NCI-H510A treated with DMSO at 0.1 percent for 48 hours (cell line): ENCODE measurements around the gene NEAT1.

Experiments
- DNase-seq: peaks from one replicate; lab custom pipeline; 2025; lab: John Stamatoyannopoulos, UW

NEAT1 gene

DNA sequence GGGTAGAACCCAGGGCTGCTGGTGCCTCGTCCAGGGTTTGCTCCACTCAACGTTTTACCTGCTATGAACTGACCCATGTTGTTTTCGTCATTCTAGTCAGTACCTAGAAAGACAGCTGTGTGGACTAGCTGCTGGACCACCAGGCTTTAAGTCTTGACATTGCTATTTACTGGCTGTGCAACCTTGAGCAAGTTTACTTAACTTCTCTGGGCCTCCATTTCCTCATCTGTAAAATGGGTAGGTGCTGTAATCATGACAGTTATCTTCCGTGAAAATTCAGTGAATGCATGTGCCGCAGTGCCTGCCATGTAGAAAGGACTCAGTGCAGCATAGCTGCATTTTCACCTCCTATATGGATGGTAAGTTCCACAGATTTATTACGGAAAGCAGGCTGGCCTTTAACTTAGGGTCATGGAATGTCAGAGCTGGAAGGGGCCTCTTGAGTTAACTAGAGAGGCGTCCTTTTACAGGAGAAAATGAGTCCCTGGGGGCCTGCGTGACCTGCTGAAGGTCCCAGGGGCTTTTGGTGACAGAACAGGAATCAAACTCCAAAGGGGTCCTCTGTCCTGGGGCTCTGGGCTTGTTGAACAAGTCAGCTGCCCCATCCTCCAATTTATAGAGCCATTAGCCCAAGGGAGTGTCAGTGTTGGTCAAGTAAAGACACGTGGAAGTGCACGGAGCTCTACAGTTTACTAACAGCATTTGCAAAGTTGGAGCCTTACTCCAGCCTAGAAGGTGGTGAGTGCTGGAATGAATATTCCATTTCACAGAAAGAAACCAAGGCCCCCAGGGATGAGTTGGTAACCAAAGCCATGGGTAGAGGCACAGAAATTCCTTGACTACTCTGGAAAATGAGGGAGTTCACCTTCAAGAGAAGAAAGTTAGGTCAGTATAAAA is 64.2 kb downstream of the NEAT1 start:
- no peak for DNase-seq

DNA sequence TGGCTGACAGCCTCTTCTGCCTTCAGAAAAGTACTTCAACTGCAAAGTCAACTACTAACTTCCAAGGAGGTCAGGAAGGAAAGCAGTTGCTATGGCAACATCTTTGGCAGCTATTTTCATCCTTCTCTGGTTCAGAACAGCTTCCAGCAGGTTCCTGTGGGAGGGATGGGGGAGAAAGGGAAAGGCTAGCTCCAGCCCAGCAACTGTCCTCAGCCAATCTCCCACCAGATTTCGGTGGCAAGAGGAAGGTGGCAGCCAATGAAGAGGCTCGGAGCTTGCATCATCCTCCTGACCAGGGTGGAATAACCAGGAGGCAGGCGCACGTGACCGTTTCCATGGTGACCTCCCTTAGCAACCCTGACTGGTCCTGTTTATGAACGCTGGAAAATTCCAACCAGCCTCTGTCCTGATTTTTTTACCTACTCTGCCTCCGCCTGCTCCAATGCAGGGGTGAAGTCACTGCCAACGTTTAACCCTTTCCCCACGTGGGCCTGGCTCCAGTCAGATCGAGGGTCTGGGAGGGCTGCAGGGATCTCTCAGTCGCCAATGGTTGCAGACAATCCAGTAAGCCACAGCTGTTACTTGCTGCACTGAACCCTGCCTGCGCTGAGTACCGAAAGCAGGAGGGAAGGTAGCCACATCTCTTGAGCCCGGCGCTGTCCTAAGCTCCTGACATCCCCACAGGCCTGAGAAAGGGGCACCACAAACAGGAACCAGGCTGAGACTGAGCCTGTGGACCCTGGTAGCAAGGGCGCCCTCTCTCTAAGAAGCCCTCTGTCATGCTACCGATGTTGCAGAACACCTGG is 65.1 kb downstream of the NEAT1 start:
- peak; percentile 99 for DNase-seq

DNA sequence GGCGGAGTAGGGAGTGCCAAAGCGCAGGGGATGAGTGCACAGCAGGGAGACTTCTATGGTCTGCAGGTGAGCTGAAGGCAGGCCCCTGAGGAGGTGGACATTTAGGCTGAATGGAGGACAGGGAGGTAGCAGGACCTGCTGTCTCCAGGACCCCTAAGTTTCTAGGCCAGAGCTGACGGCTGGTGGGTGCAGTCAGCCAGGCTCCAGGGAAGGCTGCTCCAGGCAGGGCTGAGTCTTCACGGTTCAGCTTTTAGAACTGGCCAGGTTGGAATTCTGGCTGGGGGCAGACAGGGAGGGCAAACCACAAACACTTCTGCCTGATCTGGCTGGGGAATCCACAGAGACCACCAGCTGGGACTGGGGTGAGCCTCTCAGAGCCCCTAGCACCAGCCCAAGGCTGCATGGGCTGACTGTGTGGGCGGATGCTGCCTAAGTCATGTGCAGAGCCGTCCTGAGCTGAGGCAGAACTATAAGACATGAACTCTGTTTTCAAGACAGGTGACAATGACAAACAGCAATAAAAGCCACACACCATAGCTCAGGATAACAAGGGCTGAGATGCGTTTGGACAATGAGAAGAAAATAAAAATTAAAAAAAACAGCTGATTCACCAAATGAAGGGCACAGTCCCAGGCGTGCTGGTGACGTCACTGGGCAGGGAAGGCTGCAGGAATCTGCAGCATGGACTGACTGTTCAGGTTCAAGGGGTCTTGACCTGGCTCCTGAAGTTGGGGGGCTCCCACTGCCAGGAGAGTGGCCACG is 65.9 kb downstream of the NEAT1 start:
- no peak for DNase-seq

DNA sequence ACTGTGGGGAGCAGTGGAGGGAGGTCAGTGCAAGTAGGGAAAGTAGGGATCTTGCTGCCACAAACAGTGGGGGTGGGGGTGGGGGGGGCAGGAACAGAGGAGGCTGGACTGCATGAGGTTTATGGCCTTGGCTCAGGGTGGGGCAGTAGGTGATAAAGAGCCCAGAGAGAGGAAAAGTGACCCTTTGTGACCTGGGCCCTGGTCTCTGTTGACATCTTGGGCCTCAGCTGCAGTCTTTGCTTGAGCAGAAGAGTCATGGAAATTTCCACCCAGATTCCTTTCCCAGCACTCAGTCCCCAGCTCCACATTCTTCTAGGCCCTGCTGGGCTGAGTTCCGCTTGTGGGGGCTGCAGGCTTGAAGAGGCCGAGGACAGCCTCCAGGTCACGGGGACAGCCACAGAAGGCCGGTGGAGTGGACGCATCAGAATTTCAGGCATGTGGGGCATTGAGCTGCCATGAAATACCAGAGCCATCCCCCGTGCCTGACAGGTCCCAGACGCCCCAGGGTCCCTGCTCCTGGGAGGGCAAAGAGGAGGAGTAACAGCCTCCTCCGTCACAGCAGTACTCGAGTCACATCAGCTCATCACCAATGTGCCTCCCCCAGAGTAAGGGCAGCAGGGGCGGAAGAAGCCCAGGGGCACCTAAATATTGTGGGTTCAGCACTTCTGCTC is 66.6 kb downstream of the NEAT1 start:
- no peak for DNase-seq

DNA sequence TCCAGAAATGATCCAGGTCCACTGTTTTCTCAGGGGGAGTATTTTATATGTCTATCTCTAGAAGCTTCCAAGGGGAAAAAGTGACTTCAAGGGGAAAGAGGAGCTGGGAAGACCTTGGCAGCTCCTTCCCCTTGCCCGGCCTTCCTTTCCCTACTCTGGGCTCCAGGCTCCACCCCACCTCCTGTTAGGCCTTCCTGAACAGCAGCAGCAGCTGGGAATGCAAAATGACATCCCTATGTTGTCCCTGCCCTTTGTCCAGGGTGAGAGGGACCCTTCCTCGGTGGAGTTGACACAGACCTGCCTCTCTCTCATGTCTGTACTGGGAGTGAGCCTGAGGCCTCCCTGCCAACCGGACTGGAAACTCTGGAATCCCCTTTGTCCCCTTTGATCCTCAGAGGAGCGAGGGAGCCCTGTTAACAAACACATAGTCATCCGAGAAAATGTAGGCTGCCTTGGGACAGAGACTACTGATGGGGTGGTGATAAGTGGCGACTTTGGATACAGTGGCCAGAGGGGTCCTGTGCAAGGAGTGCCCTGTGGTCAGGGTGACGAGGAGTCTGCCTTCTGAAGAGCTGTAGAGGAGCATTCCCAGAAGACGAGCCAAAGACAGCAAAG is 67.2 kb downstream of the NEAT1 start:
- DNase-seq, result no peak

DNA sequence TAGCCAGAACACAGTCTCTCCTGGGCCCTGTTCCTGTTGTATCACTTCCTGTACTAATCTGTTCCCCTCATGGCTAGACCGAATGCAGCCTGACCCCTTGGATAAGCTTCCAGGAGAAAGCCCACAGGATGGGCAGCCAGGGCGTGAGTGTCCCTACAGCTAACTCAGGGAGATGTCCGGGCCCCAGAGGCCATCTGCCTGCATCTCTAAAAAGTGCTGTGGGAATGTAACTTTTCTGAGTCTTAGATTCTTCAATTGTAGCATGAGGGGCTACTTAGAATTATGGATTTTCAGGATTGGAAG is 68.5 kb downstream of the NEAT1 start:
- DNase-seq, result no peak

DNA sequence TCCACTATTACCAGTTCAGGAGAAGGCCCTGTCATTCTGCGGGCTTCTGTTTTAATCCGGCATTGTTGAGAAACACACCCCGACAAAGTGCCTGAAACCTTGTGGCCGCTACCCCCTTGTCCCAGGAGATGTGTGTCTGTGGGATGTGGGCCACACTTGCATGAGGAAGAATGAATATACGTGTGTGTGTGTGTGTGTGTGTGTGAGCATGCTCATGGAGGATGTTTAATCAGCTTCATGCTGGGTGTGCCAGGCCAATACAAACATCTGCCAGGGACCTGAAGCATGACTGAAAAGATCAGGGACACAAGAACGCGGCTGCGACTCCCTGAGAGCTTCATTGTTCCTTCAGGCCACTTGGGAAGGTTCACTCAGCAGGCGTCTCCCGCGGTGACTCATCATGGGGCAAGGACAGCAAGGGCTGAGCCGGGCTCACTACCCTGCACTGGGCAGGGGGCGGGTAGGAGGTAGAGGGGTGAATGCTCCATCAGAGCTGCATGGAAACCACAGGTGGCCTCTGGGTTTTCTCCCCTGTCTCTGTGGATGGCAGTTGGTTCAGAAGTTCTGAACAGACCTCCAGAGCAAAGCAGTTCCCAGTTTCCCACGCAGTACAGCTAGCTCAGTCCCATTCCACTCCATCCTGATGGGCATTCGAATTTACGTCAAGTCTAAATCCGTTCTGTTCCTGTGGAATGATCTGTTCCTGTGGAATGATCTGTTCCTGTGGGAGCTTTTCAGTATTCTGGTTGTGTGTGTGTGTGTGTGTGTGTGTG is 69.2 kb downstream of the NEAT1 start:
- DNase-seq, result peak; percentile 92

DNA sequence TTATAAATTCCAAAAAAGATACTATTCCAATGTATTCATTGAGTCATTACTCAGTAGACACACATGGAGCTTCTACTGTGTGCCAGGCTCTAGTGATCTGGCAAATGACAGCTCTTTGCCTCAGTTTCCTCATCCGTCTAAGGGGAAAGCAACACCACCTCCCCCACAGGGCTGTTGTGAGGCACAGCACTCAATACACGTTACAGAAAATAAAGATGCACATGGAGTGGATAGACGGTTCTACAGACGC is 69.7 kb downstream of the NEAT1 start:
- DNase-seq, result no peak

DNA sequence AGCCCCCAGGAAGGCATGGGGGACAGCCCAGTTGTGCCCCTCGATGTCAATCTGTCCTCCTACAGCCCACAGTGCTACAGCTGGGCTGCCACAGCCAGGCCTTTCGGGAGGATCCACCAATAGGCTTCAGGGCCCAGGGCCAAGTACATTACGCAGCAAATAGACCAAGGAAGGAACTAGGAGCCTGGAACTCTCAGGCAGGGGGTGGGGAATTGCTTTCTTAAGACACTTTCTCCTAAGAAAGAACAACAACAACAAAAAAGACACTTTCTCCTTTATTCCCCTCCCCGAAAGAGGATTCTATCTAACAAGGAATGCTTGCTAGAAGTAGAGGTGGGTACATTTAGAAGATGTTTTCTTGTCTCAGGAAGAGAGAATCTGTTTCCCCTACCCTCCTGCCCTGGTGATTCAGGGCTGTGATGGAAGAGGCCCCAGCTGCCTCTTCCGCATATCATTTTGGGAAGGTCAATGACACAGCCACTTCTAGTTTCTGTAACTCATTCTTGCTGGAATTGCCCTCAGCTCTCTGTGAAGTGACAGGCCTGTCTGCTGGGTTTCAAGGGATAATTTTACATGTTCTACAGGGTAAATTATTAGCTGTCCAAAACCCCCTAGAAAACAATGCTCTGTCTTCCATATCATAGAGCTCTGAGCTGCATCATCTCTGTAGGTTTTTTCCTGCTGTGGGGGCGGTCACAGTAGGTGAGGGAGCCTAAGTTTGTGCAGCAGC is 70.2 kb downstream of the NEAT1 start:
- no peak for DNase-seq

DNA sequence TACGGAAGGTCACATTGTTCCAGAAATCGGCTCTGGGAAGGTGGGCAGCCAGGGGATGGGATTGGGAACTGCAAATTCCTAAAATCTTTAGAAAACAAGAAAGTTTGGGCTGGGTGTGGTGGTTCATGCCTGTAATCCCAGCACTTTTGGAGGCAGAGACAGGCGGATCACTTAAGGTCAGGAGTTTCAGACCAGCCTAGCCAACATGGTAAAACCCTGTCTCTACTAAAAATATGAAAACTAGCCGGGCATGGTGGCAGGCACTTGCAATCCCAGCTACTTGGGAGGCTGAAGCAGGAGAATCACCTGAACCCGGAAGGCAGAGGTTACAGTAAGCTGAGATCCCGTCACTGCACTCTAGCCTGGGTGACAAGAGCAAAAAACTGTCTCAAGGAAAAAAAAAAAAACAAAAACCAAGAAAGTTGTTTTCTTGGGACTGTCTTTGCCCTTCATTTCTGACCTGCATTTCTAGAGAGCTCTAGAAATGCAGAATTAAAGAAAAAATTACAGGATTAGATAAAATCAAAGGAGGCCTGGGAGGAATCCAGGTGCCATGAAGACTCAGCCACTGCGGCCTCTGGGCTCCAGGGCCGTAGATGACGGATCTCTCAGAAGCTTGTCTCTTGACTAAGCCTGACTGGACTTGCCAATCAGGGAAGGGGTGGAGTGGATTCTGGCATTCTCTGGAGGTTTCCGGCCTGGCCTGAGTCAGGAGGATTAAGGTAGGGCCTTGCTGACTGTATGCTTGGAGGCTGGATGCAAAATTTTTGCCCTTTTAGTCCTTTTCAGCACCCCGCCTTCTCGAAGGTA is 71.0 kb downstream of the NEAT1 start:
- peak; percentile 63 for DNase-seq
